ENCODE data around the gene MAN2A2.

DNA sequence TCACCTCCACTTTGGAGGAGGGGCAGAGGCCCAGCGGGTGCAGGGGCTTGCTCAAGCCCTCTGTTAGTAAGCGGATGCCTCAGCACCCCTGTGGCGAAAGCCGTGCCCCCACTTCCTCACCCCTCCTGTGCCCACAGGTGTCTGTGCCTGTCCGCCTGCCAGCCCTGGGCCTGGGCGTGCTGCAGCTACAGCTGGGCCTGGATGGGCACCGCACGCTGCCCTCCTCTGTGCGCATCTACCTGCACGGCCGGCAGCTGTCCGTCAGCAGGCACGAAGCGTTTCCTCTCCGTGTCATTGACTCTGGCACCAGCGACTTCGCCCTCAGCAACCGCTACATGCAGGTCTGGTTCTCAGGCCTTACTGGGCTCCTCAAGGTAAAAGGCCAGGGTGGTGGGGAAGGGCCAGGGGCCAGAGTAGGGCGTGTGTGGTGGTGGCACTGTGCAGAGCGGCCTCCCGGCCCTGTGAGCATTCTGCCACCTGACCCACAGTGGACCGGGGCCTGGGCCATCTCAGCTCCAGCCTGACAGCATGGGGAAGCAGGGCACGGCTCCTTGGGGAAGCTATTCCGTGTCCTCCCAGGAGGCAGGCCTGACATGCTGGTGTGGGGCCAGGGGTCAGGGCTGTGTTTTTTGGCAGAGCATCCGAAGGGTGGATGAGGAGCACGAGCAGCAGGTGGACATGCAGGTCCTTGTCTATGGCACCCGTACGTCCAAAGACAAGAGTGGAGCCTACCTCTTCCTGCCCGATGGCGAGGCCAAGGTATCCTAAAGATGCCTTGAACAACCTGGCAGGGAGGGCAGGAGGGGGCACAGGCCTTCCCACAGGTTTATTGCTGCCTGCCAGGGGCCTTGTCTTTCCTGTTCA lies 9.0 kb downstream of the MAN2A2 start:
- TF ChIP-seq, protein P1, sequence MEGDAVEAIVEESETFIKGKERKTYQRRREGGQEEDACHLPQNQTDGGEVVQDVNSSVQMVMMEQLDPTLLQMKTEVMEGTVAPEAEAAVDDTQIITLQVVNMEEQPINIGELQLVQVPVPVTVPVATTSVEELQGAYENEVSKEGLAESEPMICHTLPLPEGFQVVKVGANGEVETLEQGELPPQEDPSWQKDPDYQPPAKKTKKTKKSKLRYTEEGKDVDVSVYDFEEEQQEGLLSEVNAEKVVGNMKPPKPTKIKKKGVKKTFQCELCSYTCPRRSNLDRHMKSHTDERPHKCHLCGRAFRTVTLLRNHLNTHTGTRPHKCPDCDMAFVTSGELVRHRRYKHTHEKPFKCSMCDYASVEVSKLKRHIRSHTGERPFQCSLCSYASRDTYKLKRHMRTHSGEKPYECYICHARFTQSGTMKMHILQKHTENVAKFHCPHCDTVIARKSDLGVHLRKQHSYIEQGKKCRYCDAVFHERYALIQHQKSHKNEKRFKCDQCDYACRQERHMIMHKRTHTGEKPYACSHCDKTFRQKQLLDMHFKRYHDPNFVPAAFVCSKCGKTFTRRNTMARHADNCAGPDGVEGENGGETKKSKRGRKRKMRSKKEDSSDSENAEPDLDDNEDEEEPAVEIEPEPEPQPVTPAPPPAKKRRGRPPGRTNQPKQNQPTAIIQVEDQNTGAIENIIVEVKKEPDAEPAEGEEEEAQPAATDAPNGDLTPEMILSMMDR (IDR thresholded peaks at IDR 0.05), result no peak
- TF ChIP-seq, protein P2, sequence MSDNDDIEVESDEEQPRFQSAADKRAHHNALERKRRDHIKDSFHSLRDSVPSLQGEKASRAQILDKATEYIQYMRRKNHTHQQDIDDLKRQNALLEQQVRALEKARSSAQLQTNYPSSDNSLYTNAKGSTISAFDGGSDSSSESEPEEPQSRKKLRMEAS (CRISPR knock-in tag; IDR thresholded peaks at IDR 0.05), result no peak
- TF ChIP-seq ZNF138 (CRISPR knock-in tag; conservative IDR thresholded peaks at IDR 0.05) (no peak), NR3C1 (CRISPR knock-in tag; conservative IDR thresholded peaks at IDR 0.05; ENCODE audit: low read depth) (no peak), CBFB (CRISPR knock-in tag; IDR thresholded peaks at IDR 0.05; ENCODE audit: low read depth) (no peak), FOXP1 (CRISPR knock-in tag; IDR thresholded peaks at IDR 0.05; ENCODE audit: borderline replicate concordance) (no peak)
- TF ChIP-seq, protein P3, sequence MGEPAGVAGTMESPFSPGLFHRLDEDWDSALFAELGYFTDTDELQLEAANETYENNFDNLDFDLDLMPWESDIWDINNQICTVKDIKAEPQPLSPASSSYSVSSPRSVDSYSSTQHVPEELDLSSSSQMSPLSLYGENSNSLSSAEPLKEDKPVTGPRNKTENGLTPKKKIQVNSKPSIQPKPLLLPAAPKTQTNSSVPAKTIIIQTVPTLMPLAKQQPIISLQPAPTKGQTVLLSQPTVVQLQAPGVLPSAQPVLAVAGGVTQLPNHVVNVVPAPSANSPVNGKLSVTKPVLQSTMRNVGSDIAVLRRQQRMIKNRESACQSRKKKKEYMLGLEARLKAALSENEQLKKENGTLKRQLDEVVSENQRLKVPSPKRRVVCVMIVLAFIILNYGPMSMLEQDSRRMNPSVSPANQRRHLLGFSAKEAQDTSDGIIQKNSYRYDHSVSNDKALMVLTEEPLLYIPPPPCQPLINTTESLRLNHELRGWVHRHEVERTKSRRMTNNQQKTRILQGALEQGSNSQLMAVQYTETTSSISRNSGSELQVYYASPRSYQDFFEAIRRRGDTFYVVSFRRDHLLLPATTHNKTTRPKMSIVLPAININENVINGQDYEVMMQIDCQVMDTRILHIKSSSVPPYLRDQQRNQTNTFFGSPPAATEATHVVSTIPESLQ (CRISPR knock-in tag; IDR thresholded peaks at IDR 0.05), result no peak
- TF ChIP-seq, protein P4, sequence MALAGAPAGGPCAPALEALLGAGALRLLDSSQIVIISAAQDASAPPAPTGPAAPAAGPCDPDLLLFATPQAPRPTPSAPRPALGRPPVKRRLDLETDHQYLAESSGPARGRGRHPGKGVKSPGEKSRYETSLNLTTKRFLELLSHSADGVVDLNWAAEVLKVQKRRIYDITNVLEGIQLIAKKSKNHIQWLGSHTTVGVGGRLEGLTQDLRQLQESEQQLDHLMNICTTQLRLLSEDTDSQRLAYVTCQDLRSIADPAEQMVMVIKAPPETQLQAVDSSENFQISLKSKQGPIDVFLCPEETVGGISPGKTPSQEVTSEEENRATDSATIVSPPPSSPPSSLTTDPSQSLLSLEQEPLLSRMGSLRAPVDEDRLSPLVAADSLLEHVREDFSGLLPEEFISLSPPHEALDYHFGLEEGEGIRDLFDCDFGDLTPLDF (CRISPR knock-in tag; IDR thresholded peaks at IDR 0.05), result no peak
- TF ChIP-seq, protein P5, sequence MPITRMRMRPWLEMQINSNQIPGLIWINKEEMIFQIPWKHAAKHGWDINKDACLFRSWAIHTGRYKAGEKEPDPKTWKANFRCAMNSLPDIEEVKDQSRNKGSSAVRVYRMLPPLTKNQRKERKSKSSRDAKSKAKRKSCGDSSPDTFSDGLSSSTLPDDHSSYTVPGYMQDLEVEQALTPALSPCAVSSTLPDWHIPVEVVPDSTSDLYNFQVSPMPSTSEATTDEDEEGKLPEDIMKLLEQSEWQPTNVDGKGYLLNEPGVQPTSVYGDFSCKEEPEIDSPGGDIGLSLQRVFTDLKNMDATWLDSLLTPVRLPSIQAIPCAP (CRISPR knock-in tag; IDR thresholded peaks at IDR 0.05), result no peak
- TF ChIP-seq, protein P6, sequence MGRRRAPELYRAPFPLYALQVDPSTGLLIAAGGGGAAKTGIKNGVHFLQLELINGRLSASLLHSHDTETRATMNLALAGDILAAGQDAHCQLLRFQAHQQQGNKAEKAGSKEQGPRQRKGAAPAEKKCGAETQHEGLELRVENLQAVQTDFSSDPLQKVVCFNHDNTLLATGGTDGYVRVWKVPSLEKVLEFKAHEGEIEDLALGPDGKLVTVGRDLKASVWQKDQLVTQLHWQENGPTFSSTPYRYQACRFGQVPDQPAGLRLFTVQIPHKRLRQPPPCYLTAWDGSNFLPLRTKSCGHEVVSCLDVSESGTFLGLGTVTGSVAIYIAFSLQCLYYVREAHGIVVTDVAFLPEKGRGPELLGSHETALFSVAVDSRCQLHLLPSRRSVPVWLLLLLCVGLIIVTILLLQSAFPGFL (CRISPR knock-in tag; IDR thresholded peaks at IDR 0.05; ENCODE audit: borderline replicate concordance), result no peak
- TF ChIP-seq, protein P7, sequence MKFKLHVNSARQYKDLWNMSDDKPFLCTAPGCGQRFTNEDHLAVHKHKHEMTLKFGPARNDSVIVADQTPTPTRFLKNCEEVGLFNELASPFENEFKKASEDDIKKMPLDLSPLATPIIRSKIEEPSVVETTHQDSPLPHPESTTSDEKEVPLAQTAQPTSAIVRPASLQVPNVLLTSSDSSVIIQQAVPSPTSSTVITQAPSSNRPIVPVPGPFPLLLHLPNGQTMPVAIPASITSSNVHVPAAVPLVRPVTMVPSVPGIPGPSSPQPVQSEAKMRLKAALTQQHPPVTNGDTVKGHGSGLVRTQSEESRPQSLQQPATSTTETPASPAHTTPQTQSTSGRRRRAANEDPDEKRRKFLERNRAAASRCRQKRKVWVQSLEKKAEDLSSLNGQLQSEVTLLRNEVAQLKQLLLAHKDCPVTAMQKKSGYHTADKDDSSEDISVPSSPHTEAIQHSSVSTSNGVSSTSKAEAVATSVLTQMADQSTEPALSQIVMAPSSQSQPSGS (CRISPR knock-in tag; IDR thresholded peaks at IDR 0.05; ENCODE audit: borderline replicate concordance, low read depth), result no peak
- TF ChIP-seq, protein P8, sequence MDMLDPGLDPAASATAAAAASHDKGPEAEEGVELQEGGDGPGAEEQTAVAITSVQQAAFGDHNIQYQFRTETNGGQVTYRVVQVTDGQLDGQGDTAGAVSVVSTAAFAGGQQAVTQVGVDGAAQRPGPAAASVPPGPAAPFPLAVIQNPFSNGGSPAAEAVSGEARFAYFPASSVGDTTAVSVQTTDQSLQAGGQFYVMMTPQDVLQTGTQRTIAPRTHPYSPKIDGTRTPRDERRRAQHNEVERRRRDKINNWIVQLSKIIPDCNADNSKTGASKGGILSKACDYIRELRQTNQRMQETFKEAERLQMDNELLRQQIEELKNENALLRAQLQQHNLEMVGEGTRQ (CRISPR knock-in tag; IDR thresholded peaks at IDR 0.05), result no peak
- TF ChIP-seq, protein P9, sequence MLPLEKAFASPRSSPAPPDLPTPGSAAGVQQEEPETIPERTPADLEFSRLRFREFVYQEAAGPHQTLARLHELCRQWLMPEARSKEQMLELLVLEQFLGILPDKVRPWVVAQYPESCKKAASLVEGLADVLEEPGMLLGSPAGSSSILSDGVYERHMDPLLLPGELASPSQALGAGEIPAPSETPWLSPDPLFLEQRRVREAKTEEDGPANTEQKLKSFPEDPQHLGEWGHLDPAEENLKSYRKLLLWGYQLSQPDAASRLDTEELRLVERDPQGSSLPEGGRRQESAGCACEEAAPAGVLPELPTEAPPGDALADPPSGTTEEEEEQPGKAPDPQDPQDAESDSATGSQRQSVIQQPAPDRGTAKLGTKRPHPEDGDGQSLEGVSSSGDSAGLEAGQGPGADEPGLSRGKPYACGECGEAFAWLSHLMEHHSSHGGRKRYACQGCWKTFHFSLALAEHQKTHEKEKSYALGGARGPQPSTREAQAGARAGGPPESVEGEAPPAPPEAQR (CRISPR knock-in tag; IDR thresholded peaks at IDR 0.05), result no peak

Measured in WTC11 (cell line).